WTC11 (cell line): Measurements from ENCODE around the gene SNRNP27. TPM values are rescaled to one million over a fixed set of nuclear protein-coding genes. Genes with fewer than 3 reads are reported as not detected.
A peak's percentile ranks its signal among the peaks of the same experiment; 100 is the strongest.

Source experiments
- ATAC-seq: fragments of 200-7000 bp; cut with Tn5 transposase; 2 replicates; pipeline ENCODE4 v1.10.0; 2021; ENCODE audit warnings: mild to moderate bottlenecking, moderate library complexity
- CTCF ChIA-PET: fragments of 300-600 bp; sonication (Branson Sonifier 250); formaldehyde crosslinking; loops from one replicate; lab custom pipeline; 2021; ENCODE audit warnings: antibody characterized with exemption; lab: Charles Lee
- POLR2A ChIA-PET: fragments of 350-600 bp; sonication (Branson Sonifier 250); formaldehyde crosslinking; loops from one replicate; lab custom pipeline; 2021; ENCODE audit warnings: antibody characterized with exemption; lab: Charles Lee
- DNase-seq: peaks from one replicate; pipeline ENCODE4 v3.0.0; 2021; ENCODE audit warnings: low spot score
- H3K27ac Mint-ChIP-seq: 2 replicates; pipeline ENCODE4 v1.8.0; 2021; ENCODE audit warnings: mixed read lengths
- H3K27me3 Mint-ChIP-seq: 2 replicates; pipeline ENCODE4 v1.8.0; 2021; ENCODE audit warnings: low read depth, mild to moderate bottlenecking, moderate library complexity, mixed read lengths
- H3K36me3 Mint-ChIP-seq: 2 replicates; pipeline ENCODE4 v1.8.0; 2021; ENCODE audit warnings: mixed read lengths
- H3K4me1 Mint-ChIP-seq: 2 replicates; pipeline ENCODE4 v1.8.0; 2022; ENCODE audit warnings: mixed read lengths
- H3K4me3 Mint-ChIP-seq: 2 replicates; pipeline ENCODE4 v1.8.0; 2021; ENCODE audit warnings: mild to moderate bottlenecking, moderate library complexity, mixed read lengths
- H3K9me3 Mint-ChIP-seq: 2 replicates; pipeline ENCODE4 v1.8.0; 2021; ENCODE audit warnings: mixed read lengths
- CREB1 ChIP-seq: sonication (generic); formaldehyde crosslinking; IDR thresholded peaks from 2 replicates; pipeline ENCODE4 v1.8.0; 2023; ENCODE audit warnings: mild to moderate bottlenecking, missing genetic modification reagents
- ETV6 ChIP-seq: sonication (generic); formaldehyde crosslinking; IDR thresholded peaks from 2 replicates; pipeline ENCODE4 v1.8.1; 2022; ENCODE audit warnings: mild to moderate bottlenecking, missing genetic modification reagents
- FOXJ3 ChIP-seq: sonication (generic); formaldehyde crosslinking; IDR thresholded peaks from 2 replicates; pipeline ENCODE4 v1.9.0; 2021; ENCODE audit warnings: missing genetic modification reagents, mild to moderate bottlenecking, borderline replicate concordance
- GRHL2 ChIP-seq: fragments of 250-450 bp; sonication (Bioruptor Pico); IDR thresholded peaks from 2 replicates; pipeline ENCODE4 v1.8.0; 2022; ENCODE audit warnings: mild to moderate bottlenecking, moderate library complexity; ENCODE audit not compliant: insufficient replicate concordance, severe bottlenecking
- MYBL2 ChIP-seq: sonication (generic); formaldehyde crosslinking; IDR thresholded peaks from 2 replicates; pipeline ENCODE4 v1.8.1; 2023; ENCODE audit warnings: mild to moderate bottlenecking, moderate library complexity, missing genetic modification reagents
- NFATC4 ChIP-seq: fragments of 250-450 bp; sonication (Bioruptor Pico); IDR thresholded peaks from 2 replicates; pipeline ENCODE4 v1.9.0; 2021; ENCODE audit warnings: mild to moderate bottlenecking
- OVOL2 ChIP-seq: fragments of 250-450 bp; sonication (Bioruptor Pico); IDR thresholded peaks from 2 replicates; pipeline ENCODE4 v1.9.0; 2021; ENCODE audit warnings: mild to moderate bottlenecking, borderline replicate concordance
- PRRX2 ChIP-seq: fragments of 250-450 bp; sonication (Bioruptor Pico); IDR thresholded peaks from 2 replicates; pipeline ENCODE4 v1.8.0; 2021; ENCODE audit warnings: mild to moderate bottlenecking
- RELA ChIP-seq: sonication (generic); formaldehyde crosslinking; IDR thresholded peaks from 2 replicates; pipeline ENCODE4 v1.8.1; 2022; ENCODE audit warnings: missing genetic modification reagents, mild to moderate bottlenecking, borderline replicate concordance
- RORB ChIP-seq: fragments of 250-450 bp; sonication (Bioruptor Pico); IDR thresholded peaks from 2 replicates; pipeline ENCODE4 v1.9.0; 2021; ENCODE audit warnings: mild to moderate bottlenecking
- SMAD4 ChIP-seq: sonication (generic); formaldehyde crosslinking; IDR thresholded peaks from 2 replicates; pipeline ENCODE4 v1.8.0; 2022; ENCODE audit warnings: mild to moderate bottlenecking, missing genetic modification reagents
- SOX15 ChIP-seq: fragments of 250-450 bp; sonication (Bioruptor Pico); IDR thresholded peaks from 2 replicates; pipeline ENCODE4 v1.9.0; 2021; ENCODE audit warnings: mild to moderate bottlenecking
- TEAD1 ChIP-seq: sonication (generic); formaldehyde crosslinking; IDR thresholded peaks from 2 replicates; pipeline ENCODE4 v1.8.0; 2022; ENCODE audit warnings: mild to moderate bottlenecking, missing genetic modification reagents
- ZNF263 ChIP-seq: sonication (generic); formaldehyde crosslinking; IDR thresholded peaks from 2 replicates; pipeline ENCODE4 v1.8.1; 2022; ENCODE audit warnings: low read depth, mild to moderate bottlenecking, moderate library complexity, missing genetic modification reagents
- ZNF317 ChIP-seq: sonication (generic); formaldehyde crosslinking; IDR thresholded peaks from 2 replicates; pipeline ENCODE4 v1.8.1; 2023; ENCODE audit warnings: low read depth, mild to moderate bottlenecking, moderate library complexity, missing genetic modification reagents, borderline replicate concordance
- ZNF396 ChIP-seq: fragments of 250-450 bp; sonication (Bioruptor Pico); IDR thresholded peaks from 2 replicates; pipeline ENCODE4 v1.8.0; 2021; ENCODE audit warnings: mild to moderate bottlenecking, moderate library complexity, borderline replicate concordance
- ZNF671 ChIP-seq: fragments of 250-450 bp; sonication (Bioruptor Pico); IDR thresholded peaks from 2 replicates; pipeline ENCODE4 v1.8.0; 2021; ENCODE audit warnings: mild to moderate bottlenecking
- total RNA-seq: library from RNA; stranded (reverse); gene quantifications from 3 replicates; pipeline ENCODE4 v1.2.3, GENCODE V29; 2021
- TF ChIP-seq, protein P1 (sequence below): sonication (generic); formaldehyde crosslinking; IDR thresholded peaks from 2 replicates; pipeline ENCODE4 v1.8.0; 2023; ENCODE audit warnings: missing genetic modification reagents, mild to moderate bottlenecking, borderline replicate concordance
- TF ChIP-seq, protein P2 (sequence below): sonication (generic); formaldehyde crosslinking; IDR thresholded peaks from 2 replicates; pipeline ENCODE4 v1.8.1; 2022; ENCODE audit warnings: low read depth, mild to moderate bottlenecking, moderate library complexity, missing genetic modification reagents, borderline replicate concordance
- TF ChIP-seq, protein P3 (sequence below): sonication (generic); formaldehyde crosslinking; IDR thresholded peaks from 2 replicates; pipeline ENCODE4 v1.8.1; 2022; ENCODE audit warnings: low read depth, missing genetic modification reagents, borderline replicate concordance
- TF ChIP-seq, protein P4 (sequence below): fragments of 250-450 bp; sonication (Bioruptor Pico); IDR thresholded peaks from 2 replicates; pipeline ENCODE4 v1.9.0; 2021; ENCODE audit warnings: moderate library complexity, mild to moderate bottlenecking, inconsistent platforms, borderline replicate concordance
- TF ChIP-seq, protein P5 (sequence below): sonication (generic); formaldehyde crosslinking; IDR thresholded peaks from 2 replicates; pipeline ENCODE4 v1.8.1; 2022; ENCODE audit warnings: mild to moderate bottlenecking, moderate library complexity, missing genetic modification reagents

Gene SNRNP27
- total RNA-seq, 1 experiment from 2014 or later: 38.4 TPM

DNA sequence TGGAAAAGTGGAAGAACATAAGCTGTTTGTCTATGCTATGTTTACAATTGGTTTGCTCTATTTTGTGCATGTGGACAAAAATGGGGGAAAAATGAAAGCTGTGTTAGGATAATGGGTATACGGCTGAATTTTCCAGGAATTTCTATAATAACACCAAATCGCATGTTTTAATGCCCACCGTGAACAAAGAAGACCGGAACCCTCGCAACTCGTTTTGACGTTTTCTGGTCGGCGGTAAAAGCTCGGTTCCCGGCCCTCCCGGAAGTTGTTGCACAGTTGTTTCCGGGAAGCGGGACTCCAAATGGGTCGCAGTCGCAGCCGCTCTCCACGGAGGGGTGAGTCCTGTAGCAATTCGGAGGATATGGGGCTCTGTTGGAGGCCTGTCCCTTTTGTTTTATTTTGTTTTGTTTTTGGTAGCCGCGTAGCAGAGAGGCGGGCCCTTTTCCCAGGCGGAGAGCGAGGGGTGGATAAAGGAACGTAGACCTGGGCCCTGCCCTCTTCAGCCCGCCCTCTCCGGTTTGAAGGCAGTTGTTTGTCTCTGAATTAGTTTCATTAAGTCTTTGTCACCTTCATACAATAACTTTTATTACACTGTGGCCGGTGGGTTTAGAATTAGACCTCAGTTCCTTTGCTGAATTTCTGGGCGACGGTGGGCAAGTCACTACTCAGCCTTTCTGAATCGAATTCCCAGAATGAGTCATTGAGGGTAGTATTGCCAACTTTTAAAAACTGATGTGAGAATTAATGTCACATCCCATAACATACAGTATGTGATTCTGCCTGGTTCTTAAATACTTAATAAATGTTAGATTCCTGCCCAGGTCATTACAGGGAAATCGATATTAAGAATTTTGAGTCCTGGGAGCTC lies at the start of gene SNRNP27 (continued):
- TF ChIP-seq, protein P1, sequence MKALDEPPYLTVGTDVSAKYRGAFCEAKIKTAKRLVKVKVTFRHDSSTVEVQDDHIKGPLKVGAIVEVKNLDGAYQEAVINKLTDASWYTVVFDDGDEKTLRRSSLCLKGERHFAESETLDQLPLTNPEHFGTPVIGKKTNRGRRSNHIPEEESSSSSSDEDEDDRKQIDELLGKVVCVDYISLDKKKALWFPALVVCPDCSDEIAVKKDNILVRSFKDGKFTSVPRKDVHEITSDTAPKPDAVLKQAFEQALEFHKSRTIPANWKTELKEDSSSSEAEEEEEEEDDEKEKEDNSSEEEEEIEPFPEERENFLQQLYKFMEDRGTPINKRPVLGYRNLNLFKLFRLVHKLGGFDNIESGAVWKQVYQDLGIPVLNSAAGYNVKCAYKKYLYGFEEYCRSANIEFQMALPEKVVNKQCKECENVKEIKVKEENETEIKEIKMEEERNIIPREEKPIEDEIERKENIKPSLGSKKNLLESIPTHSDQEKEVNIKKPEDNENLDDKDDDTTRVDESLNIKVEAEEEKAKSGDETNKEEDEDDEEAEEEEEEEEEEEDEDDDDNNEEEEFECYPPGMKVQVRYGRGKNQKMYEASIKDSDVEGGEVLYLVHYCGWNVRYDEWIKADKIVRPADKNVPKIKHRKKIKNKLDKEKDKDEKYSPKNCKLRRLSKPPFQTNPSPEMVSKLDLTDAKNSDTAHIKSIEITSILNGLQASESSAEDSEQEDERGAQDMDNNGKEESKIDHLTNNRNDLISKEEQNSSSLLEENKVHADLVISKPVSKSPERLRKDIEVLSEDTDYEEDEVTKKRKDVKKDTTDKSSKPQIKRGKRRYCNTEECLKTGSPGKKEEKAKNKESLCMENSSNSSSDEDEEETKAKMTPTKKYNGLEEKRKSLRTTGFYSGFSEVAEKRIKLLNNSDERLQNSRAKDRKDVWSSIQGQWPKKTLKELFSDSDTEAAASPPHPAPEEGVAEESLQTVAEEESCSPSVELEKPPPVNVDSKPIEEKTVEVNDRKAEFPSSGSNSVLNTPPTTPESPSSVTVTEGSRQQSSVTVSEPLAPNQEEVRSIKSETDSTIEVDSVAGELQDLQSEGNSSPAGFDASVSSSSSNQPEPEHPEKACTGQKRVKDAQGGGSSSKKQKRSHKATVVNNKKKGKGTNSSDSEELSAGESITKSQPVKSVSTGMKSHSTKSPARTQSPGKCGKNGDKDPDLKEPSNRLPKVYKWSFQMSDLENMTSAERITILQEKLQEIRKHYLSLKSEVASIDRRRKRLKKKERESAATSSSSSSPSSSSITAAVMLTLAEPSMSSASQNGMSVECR: no peak
- no peak for TF ChIP-seq PRRX2 (CRISPR knock-in tag)
- peak; percentile 86 for TF ChIP-seq ETV6 (CRISPR knock-in tag)
- TF ChIP-seq OVOL2 (CRISPR knock-in tag): no peak
- TF ChIP-seq RORB: no peak
- TF ChIP-seq, protein P2, sequence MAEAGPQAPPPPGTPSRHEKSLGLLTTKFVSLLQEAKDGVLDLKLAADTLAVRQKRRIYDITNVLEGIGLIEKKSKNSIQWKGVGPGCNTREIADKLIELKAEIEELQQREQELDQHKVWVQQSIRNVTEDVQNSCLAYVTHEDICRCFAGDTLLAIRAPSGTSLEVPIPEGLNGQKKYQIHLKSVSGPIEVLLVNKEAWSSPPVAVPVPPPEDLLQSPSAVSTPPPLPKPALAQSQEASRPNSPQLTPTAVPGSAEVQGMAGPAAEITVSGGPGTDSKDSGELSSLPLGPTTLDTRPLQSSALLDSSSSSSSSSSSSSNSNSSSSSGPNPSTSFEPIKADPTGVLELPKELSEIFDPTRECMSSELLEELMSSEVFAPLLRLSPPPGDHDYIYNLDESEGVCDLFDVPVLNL: no peak
- TF ChIP-seq ZNF263 (CRISPR knock-in tag): no peak
- no peak for TF ChIP-seq FOXJ3 (CRISPR knock-in tag)
- TF ChIP-seq, protein P3, sequence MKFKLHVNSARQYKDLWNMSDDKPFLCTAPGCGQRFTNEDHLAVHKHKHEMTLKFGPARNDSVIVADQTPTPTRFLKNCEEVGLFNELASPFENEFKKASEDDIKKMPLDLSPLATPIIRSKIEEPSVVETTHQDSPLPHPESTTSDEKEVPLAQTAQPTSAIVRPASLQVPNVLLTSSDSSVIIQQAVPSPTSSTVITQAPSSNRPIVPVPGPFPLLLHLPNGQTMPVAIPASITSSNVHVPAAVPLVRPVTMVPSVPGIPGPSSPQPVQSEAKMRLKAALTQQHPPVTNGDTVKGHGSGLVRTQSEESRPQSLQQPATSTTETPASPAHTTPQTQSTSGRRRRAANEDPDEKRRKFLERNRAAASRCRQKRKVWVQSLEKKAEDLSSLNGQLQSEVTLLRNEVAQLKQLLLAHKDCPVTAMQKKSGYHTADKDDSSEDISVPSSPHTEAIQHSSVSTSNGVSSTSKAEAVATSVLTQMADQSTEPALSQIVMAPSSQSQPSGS (CRISPR knock-in tag): no peak
- TF ChIP-seq, all 79 proteins: peak for 8

DNA sequence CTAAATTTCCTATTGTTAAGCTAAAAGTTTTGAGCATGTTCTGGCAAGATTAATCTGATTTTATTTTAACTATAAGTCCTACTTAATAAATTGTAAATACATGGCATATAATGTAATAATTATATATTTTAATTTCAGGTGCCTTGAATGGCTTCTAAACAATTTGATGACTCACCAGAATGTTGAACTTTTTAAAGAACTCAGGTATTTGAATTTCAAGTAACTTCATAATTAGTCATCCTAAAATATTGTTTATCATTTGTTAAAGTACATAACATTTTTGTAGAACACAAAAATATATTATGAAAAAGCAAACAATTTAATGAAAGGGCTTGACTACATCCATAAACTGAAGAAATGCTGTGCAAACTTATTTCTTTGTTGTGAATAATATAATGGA lies 49.8 kb upstream of the SNRNP27 start:
- ChIA-PET CTCF (no interaction called here), POLR2A (no interaction called here)
- ATAC-seq (no peak), DNase-seq (no peak)
- Mint-ChIP-seq H3K4me3 (no peak overlapping the region), H3K36me3 (peaks cover 36% of the 10 kb centered on the region), H3K27me3 (no peaks in the 10 kb centered on the region), H3K9me3 (no peaks in the 10 kb centered on the region), H3K4me1 (no peaks in the 10 kb centered on the region), H3K27ac (no peak overlapping the region)
- TF ChIP-seq TEAD1 (CRISPR knock-in tag) (no peak), ZNF396 (CRISPR knock-in tag) (no peak), NFATC4 (no peak), MYBL2 (CRISPR knock-in tag) (no peak), SOX15 (CRISPR knock-in tag) (no peak), ZNF671 (CRISPR knock-in tag) (no peak), SMAD4 (CRISPR knock-in tag) (no peak), GRHL2 (CRISPR knock-in tag) (no peak), ZNF317 (CRISPR knock-in tag) (no peak), CREB1 (no peak), RELA (CRISPR knock-in tag) (no peak)
- TF ChIP-seq, protein P4, sequence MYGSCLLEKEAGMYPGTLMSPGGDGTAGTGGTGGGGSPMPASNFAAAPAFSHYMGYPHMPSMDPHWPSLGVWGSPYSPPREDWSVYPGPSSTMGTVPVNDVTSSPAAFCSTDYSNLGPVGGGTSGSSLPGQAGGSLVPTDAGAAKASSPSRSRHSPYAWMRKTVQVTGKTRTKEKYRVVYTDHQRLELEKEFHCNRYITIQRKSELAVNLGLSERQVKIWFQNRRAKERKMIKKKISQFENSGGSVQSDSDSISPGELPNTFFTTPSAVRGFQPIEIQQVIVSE (CRISPR knock-in tag): no peak
- TF ChIP-seq, protein P1: no peak
- TF ChIP-seq, protein P5, sequence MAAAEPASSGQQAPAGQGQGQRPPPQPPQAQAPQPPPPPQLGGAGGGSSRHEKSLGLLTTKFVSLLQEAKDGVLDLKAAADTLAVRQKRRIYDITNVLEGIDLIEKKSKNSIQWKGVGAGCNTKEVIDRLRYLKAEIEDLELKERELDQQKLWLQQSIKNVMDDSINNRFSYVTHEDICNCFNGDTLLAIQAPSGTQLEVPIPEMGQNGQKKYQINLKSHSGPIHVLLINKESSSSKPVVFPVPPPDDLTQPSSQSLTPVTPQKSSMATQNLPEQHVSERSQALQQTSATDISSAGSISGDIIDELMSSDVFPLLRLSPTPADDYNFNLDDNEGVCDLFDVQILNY: no peak
